Measurements from ENCODE around the gene MED27. TPM values are rescaled to one million over a fixed set of nuclear protein-coding genes. Genes with fewer than 3 reads are reported as not detected.
A peak's percentile ranks its signal among the peaks of the same experiment; 100 is the strongest.

The MED27 gene
- total and polyA plus RNA-seq, 9 of the 15 experiments (the other 6 are each of a cell fraction or from before 2014, with no cell fraction given): 24.4 to 91.0 (median 36.1) TPM

GRCh38 chr9:131865446-131866195 is 214.0 kb downstream of the MED27 start:
- TF ChIP-seq TARDBP (IDR thresholded peaks at IDR 0.05) (no peak), POLR2AphosphoS5 (IDR thresholded peaks at IDR 0.05; ENCODE audit: control insufficient read depth, insufficient read depth, low read depth, low read length) (no peak), RBM39 (optimal IDR thresholded peaks at IDR 0.05; ENCODE audit: low read depth, low read length) (no peak), ELK1 (CRISPR knock-in tag; IDR thresholded peaks at IDR 0.05) (no peak), NFE2L1 (tag; IDR thresholded peaks at IDR 0.05; ENCODE audit: borderline replicate concordance, low read depth) (no peak), RFX1 (IDR thresholded peaks at IDR 0.05) (no peak), FOXA3 (CRISPR knock-in tag; conservative IDR thresholded peaks at IDR 0.05 in 1 of 2, IDR thresholded peaks at IDR 0.05 in 1 of 2) (no peak), ZFP30 (CRISPR knock-in tag; IDR thresholded peaks at IDR 0.05; ENCODE audit: borderline replicate concordance) (no peak), KLF6 (CRISPR knock-in tag; IDR thresholded peaks at IDR 0.05; ENCODE audit: borderline replicate concordance) (no peak), ZNF696 (CRISPR knock-in tag; conservative IDR thresholded peaks at IDR 0.05) (no peak), STAT5A (IDR thresholded peaks at IDR 0.05; ENCODE audit: borderline replicate concordance, low read length) (no peak), KLF1 (tag; IDR thresholded peaks at IDR 0.05) (no peak), ZFX (CRISPR knock-in tag; IDR thresholded peaks at IDR 0.05) (no peak)

More at GRCh38 chr9:131865446-131866195, 214.0 kb downstream of the MED27 start:
- POLR2A ChIA-PET: no interaction called here
- FAIRE-seq (no peak), ATAC-seq (no peak), DNase-seq (ENCODE audit: extremely low read depth in 1 of 4, low spot score in 3 of 4) (no peak)
- Histone ChIP-seq H4K20me1 (replicated peaks; ENCODE audit: control insufficient read depth, insufficient read depth, low read length) (peaks cover 4% of the 10 kb centered on the region; the same call in 1 of the 2 replicates), H3K4me2 (ENCODE audit: insufficient read depth, low read length) (no peak overlapping the region), H3K9ac (ENCODE audit: insufficient read depth in 1 of 2, low read depth in 2 of 2, low read length in 2 of 2) (peak overlapping the region in 1 of 2 experiments; percentile 43; a peak in 1 of 4 replicates), H3K36me3 (ENCODE audit: control insufficient read depth, insufficient read depth, low read length) (peaks cover 7% of the 10 kb centered on the region; the same call in 2 of the 3 replicates), H3K4me1 (replicated peaks in 1 of 2; ENCODE audit: control insufficient read depth in 2 of 2, insufficient read depth in 2 of 2, low read length in 2 of 2) (no peaks in the 10 kb centered on the region), H3K27ac (ENCODE audit: extremely low read depth, low read depth, low read length) (no peak overlapping the region), H3K9me3 (replicated peaks; ENCODE audit: control insufficient read depth, insufficient read depth, low read depth, low read length) (no peaks in the 10 kb centered on the region), H3K79me2 (ENCODE audit: control insufficient read depth, insufficient read depth, low read length) (no peaks in the 10 kb centered on the region), H3K27me3 (ENCODE audit: control insufficient read depth in 2 of 2, insufficient read depth in 2 of 2, low read length in 2 of 2) (no peaks in the 10 kb centered on the region), H2AFZ (ENCODE audit: low read depth, low read length) (no peak overlapping the region), H3K4me3 (no peak overlapping the region), H3K9me1 (ENCODE audit: control insufficient read depth, insufficient read depth, low read length) (no peaks in the 10 kb centered on the region)
- no TSS peak for BruUV-seq (replicated peaks)
- intact Hi-C loops (cut with micrococcal nuclease) (no loop called here), in situ Hi-C loops (cut with MboI) (no loop called here)
- WGBS (ENCODE audit: insufficient coverage, low coverage, missing lambda C conversion rate): 72% methylated on average over 10 of the region's 10 CpGs
- CTCF ChIA-PET (ENCODE audit: low intra/inter-chr PET ratio): no interaction called here

Measured in K562 (cell line).